Retina (tissue), 1 donor: ENCODE results near the gene CANT1.

Source experiments
- DNase-seq: peaks from one replicate; pipeline ENCODE4 v3.0.0-alpha.2; 2016

The CANT1 gene

DNA sequence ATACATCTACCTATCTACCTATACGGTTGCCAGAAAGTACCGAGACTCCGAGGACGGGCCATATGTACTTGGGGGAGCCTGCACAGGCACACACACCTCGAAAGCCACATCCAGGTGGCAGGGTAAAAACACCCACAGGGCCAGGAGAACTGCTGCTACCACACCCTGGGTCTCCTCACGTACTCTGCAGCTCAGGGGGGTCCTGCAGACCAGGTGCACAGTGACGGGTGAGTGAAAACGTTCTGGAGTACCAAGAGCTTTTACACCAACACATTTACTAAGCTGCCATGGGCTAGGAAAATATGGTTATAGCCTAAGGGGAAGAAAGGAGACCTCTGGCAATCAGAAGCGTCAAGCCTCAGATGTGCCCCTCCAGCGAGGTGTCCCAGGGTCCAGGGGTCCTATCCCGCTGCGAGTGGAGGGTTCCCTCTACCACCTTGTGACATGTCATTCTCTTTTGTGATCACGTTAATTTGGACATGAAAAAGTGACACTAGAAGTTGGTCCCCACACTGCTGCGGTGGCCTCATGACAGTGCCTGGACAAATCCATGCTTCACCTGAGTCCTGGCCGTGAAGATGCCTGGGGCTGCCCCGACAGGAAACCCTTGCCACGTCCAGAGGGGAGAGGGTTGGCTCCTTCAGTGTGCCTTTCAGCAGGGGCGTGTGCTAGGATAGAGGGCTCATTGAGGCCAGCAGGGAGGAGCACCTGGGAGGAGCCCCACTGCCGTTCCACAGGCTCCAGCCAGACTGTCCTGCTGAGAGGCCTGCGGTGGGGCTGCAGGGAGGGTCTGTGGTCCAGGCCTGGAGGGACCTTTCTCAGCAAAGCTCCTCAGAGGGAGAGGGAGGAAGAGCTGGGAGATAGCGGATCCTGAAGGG lies 1.8 kb downstream of the CANT1 start:
- no peak for DNase-seq

- DNase-seq: no peak
Measured at GRCh38 chr17:79006794-79007503, 2.6 kb downstream of the CANT1 start.

- DNase-seq: no peak
Measured at GRCh38 chr17:79006046-79006445, 3.5 kb downstream of the CANT1 start.

- no peak for DNase-seq
Measured at GRCh38 chr17:79005063-79005861, 4.3 kb downstream of the CANT1 start.

DNA sequence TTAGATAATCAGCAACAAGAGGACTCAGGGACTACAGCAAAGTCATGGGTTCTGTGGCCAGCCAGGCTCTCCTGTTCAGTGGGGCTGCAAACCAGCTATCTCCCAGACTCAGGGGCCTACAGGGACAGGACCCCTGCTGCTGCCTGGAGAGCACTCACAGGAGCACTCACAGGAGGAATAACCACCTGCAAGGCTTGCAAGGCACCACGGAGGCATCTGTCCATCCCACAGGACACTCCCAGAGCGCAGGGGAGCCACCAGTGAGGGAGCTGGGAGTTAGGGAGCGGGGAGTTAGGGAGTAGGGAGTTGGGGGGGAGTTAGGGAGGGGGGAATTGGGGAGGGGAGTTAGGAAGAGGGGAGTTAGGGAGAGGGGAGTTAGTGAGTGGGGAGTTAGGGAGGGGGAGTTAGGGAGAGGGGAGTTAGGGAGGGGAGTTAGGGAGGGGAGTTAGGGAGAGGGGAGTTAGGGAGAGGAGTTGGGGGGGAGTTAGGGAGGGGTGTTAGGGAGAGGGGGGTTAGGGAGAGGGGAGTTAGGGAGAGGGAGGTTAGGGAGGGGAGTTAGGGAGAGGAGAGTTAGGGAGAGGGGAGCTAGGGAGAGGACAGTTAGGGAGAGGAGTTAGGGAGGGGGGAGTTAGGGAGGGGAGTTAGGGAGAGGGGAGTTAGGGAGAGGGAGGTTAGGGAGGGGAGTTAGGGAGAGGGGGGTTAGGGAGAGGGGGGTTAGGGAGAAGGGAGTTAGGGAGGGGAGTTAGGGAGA lies 5.7 kb downstream of the CANT1 start:
- no peak for DNase-seq

GRCh38 chr17:79002796-79003593 lies 6.6 kb downstream of the CANT1 start:
- no peak for DNase-seq

DNA sequence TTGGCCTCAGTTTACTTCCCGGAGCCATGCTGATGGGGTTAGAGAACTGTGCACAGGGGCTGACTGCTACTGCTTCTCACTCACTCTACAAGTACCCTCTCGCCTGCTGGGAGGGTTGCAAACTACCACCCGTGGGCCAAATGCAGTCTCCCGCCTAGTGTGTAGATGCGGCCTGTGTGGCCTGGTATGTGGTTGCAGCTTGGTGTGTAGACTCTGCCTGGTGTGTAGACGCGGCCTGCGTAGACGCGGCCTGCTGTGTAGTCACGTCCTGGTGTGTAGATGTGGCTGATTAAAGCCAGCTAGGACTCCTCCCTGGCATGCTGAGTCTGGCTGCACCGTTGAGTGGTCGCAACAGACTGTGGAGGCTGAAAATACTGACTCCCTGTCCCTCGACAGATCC lies 7.3 kb downstream of the CANT1 start:
- DNase-seq: no peak

GRCh38 chr17:79001190-79002020 lies 8.2 kb downstream of the CANT1 start:
- no peak for DNase-seq

- DNase-seq: no peak
Measured at GRCh38 chr17:79000396-79001189, 9.0 kb downstream of the CANT1 start.

DNA sequence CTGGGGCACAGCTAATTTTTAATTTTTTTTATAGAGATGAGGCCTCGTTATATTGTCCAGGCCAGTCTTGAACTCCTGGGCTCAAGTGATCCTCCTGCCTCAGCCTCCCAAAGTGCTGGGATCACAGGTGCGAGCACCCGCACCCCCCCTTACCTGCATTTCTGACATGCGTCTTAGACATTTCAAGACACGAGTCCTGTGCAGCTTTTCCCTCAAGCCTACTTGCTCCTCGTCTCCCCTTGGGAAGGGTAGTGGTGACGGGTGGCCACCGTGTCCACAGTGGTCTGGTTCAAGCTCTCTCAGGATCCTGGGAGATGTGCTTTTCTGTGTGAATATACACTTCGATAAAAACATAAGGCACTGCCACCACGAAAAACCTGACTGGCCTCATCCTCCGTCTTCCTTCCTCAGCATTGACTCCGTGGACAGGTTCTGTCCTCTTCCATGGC lies 9.6 kb downstream of the CANT1 start:
- DNase-seq: no peak

DNA sequence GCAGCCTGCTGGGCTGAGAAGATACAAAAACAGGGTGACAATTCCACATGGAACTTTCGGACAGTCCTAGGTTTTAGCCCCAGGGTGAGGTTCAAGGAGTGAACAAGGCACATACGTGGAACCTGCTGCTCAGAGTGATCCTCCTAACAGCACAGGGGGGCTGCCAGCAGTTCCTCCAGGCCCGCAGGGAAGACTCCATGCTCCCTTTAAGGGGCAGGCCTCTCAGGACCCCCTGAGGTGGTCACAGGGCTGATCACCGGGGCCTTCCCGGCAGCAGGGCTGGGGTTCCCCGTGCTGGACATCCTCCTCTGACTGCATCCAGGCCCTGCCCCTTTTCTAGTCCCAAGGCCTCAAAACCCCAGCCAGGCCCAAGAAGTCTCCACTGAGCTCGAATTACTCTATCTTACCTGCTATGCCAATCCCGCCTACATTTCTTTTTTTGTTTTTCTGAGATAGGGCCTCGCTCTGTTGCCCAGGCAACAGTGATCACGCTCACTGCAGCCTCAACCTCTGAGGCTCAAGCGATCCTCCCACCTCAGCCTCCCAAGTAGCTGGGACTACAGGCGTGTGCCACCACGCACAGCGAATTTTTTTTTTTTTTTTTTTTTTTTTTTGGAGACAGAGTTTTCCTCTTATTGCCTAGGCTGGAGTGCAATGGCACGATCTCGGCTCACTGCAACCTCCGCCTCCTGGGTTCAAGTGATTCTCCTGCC lies 10.4 kb downstream of the CANT1 start:
- no peak for DNase-seq

DNA sequence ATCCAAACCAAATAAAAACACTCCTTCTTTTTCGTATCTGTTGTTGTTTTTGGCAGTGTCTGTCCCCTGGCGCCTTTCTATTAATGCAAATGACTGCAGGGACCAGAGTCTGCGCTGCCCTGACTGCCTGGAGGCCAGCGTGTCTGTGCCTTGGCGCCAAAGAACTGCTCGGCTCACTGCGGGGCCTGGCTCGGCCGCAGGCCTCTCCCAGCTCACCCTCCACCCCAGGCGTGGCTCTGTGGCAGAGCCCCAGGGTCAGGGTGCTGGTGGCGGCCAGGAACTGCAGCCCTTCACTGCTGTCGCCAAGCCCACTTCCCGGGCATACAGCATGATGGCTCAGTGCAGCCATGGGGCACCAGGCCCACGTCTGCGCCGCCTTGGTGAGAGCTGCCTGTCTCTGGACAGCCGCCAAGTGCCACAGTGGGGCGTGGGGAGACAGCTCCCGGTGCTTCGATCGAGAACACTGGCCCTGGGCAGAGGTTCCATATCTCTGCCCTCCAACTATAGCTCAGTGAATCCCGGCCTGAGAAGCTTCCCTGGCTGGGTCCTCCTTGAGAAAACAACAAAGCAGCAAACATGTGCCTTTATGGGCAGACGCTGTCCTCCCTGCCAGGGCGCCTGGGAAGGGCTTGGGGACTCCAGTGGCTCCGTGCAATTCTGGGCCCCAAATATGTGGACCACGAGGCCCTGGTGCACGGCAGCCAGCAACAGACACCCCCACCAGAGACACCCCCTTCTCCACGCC lies 11.1 kb downstream of the CANT1 start:
- DNase-seq: no peak

DNA sequence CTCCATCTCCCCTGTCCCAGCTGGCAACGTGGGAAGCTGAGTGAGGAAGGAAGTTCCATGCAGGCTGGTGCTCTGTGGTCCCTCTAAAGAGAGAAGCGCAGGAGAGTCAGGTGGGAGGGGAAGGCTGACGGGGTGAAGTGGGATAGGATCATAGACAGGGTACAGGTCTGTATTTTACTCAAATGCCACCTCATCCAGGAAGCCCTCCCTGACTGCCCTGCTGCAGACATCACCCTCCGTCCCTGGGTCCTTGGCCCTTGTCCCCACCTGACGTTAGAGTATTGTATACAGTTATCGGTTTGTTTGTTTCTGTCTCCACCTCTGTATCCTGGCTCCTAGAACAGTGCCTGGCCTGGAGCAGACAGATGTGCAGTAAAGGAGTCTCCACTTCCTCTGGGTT lies 11.7 kb downstream of the CANT1 start:
- DNase-seq: no peak

DNA sequence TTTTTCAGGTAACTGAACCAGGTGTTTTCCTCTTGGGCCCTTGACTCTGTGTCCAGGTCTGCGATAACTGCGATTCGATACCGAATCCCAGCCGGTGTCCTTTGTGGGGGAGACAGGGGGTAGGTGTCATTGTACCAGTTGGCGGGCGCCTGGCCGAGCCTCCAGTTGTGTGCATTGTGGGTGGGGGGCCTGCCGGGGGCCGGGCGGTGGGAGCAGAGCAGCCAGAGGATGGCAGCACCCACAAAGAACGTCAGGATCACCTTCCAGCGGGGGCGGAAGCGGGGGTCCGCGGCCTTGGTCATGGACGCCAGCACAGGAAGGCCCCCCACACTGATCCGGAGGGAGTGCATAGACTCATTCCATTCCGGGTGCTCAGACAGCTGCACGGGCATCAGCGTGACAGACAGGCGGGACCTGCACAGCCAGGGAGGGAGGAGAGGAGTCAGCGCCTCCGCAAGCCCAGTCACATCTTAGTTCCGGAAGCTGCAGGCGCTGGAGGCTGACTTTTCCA lies 12.3 kb downstream of the CANT1 start:
- no peak for DNase-seq

DNA sequence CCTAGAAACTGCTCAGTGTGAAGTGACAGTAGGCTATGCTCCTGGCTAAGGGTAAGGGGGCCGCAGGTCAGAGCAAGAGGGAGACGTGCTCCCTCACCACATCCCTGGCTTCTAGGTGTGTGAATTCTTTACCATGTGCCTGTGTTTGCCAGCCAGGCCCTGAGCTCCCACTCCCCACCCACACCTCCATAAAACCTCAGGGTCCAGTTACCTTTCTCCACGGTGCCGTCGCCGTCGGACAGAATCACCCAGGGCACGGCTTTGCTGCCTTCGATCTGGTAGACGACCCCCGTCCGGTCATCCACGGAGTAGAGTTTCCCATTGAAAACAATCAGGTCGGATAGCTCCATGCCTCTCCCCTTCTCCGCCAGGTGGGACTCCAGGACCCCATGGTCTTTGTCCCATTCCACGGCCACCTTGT lies 12.8 kb downstream of the CANT1 start:
- no peak for DNase-seq

- DNase-seq: no peak
Measured at GRCh38 chr17:78995761-78996451, 13.7 kb downstream of the CANT1 start.

DNA sequence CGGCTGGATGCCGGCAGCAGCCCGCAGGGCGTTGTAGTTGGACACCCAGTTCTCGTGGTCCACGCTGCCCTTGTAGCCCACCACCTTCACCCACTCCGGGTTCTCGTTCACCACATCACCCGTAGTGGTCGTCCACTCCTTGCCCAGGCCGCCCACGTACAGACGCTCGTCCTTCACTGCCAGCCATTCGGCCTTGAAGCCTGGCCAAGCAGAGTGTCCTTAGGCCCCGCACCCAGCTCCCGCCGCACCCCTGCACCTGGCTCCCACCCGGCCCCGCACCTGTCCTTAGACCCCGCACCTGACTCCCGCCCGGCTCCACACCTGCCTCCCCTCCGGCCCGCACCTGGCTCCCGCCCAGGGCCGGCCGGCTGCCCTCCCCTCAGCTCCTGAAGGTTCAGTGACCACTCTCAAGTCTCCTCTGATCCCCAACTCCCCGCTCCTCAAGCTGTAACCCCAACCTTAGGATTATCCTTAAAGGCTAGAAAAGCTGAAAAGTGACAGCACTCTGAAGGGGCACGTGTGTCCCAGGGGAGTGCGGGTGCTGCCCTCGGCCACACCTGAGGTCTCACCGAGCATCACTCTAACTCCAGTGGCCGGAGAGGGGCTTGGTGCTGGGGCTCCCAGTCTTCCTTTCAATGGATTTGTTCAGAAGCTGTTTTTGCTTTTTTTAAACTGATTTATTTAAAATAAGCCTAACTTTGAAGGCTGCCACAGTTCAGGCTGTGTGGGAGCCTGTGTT lies 14.4 kb downstream of the CANT1 start:
- DNase-seq: no peak
